Keratinocyte (primary cell): ENCODE data around the gene PTPN20. TPM values are rescaled to one million over a fixed set of nuclear protein-coding genes. Genes with fewer than 3 reads are reported as not detected.

ENCODE experiments used
- DNase-seq: peaks from one replicate; pipeline ENCODE4 v3.0.0-alpha.2; 2011; ENCODE audit warnings: low read depth, missing footprints, low spot score
- FAIRE-seq: peaks from 2 replicates; lab custom pipeline; 2011; peaks lifted over from hg19 to GRCh38; lab: Jason Lieb, UNC
- H2AFZ ChIP-seq: 2 replicates; pipeline ENCODE4 v1.6.0; 2012; ENCODE audit warnings: low read length, control low read depth, inconsistent platforms; ENCODE audit not compliant: control insufficient read depth
- H3K27ac ChIP-seq: 2 replicates; pipeline ENCODE4 v1.5.1; 2011; ENCODE audit warnings: low read length; ENCODE audit not compliant: control insufficient read depth, insufficient read depth
- H3K27me3 ChIP-seq: 3 replicates; pipeline ENCODE4 v1.6.0; 2011; ENCODE audit warnings: low read length; ENCODE audit not compliant: control insufficient read depth, insufficient read depth; ENCODE audit errors: extremely low read depth
- H3K36me3 ChIP-seq, 2 experiments: 2 replicates in 1 of 2; 3 replicates in 1 of 2; pipeline ENCODE4 v1.5.1; 2011; ENCODE audit warnings: low read length in 2 of 2, mild to moderate bottlenecking in 1 of 2; ENCODE audit not compliant: control insufficient read depth in 2 of 2, insufficient read depth in 2 of 2; ENCODE audit errors: extremely low read depth in 1 of 2
- H3K4me1 ChIP-seq: 3 replicates; pipeline ENCODE4 v1.5.1; 2011; ENCODE audit warnings: low read length; ENCODE audit not compliant: control insufficient read depth, insufficient read depth; ENCODE audit errors: extremely low read depth
- H3K4me2 ChIP-seq: 3 replicates; pipeline ENCODE4 v1.6.0; 2011; ENCODE audit warnings: low read depth, low read length; ENCODE audit not compliant: control insufficient read depth, insufficient read depth; ENCODE audit errors: extremely low read depth
- H3K4me3 ChIP-seq, 3 experiments: fragments of 200-600 bp in 1 of 3; sonication (generic) in 1 of 3; 2 replicates in 2 of 3; 3 replicates in 1 of 3; pipeline ENCODE4 v1.5.1; 2011 to 2016; ENCODE audit warnings: low read length in 3 of 3, mild to moderate bottlenecking in 3 of 3, control low read depth in 2 of 3, inconsistent platforms in 1 of 3, low read depth in 1 of 3, mixed read lengths in 1 of 3, mixed run types in 1 of 3, moderate library complexity in 1 of 3; ENCODE audit not compliant: control insufficient read depth in 2 of 3, insufficient read depth in 2 of 3; ENCODE audit errors: extremely low read depth in 1 of 3
- H3K79me2 ChIP-seq: 2 replicates; pipeline ENCODE4 v1.6.0; 2012; ENCODE audit warnings: low read length; ENCODE audit not compliant: control insufficient read depth, insufficient read depth
- H3K9ac ChIP-seq: 3 replicates; pipeline ENCODE4 v1.6.0; 2011; ENCODE audit warnings: low read length; ENCODE audit not compliant: control insufficient read depth, insufficient read depth; ENCODE audit errors: extremely low read depth
- H3K9me1 ChIP-seq: 3 replicates; pipeline ENCODE4 v1.6.0; 2011; ENCODE audit warnings: low read length; ENCODE audit not compliant: control insufficient read depth, insufficient read depth; ENCODE audit errors: extremely low read depth
- H3K9me3 ChIP-seq: 2 replicates; pipeline ENCODE4 v1.5.1; 2012; ENCODE audit warnings: low read depth, low read length; ENCODE audit not compliant: control insufficient read depth
- H4K20me1 ChIP-seq: 3 replicates; pipeline ENCODE4 v1.6.0; 2011; ENCODE audit warnings: low read length; ENCODE audit not compliant: control insufficient read depth, insufficient read depth; ENCODE audit errors: extremely low read depth
- CTCF ChIP-seq, 3 experiments: IDR thresholded peaks in 1 of 3; conservative IDR thresholded peaks in 1 of 3; optimal IDR thresholded peaks in 1 of 3; 2 replicates in 2 of 3; 3 replicates in 1 of 3; pipeline versions ENCODE3 to v1.5.1; 2011; ENCODE audit warnings: low read length in 3 of 3, mild to moderate bottlenecking in 3 of 3, moderate library complexity in 2 of 3, control low read depth in 1 of 3, inconsistent platforms in 1 of 3; ENCODE audit not compliant: insufficient read depth in 2 of 3; ENCODE audit errors: extremely low read depth in 1 of 3
- EZH2 ChIP-seq: IDR thresholded peaks from one replicate; pipeline ENCODE4 v1.6.1; 2012; ENCODE audit warnings: inconsistent platforms, mild to moderate bottlenecking, low read length, moderate library complexity
- dilution Hi-C: fragments of 300-500 bp; cut with MboI; formaldehyde crosslinking; loops from one replicate; pipeline ENCODE4 v1.7.0; 2020; ENCODE audit warnings: low sequenced_read_pairs; ENCODE audit not compliant: extremely low pct_ligation_motif_present
- polyA plus RNA-seq, 5 experiments: library from polyadenylated mRNA; depleted of rRNA in 3 of 5; stranded (reverse) in 3 of 5; stranded (forward) in 1 of 5; unstranded in 1 of 5; fragments of >200 nt; gene quantifications; 1 replicate in 1 of 5; 2 replicates in 3 of 5; 3 replicates in 1 of 5; pipeline versions ENCODE4 v1.2.1 to v1.2.3, GENCODE V29; 2011 to 2012; ENCODE audit warnings: missing spikeins in 2 of 5, low read depth in 1 of 5, low replicate concordance in 1 of 5

Gene PTPN20
- polyA plus RNA-seq, 1 donor (not counting 4 experiments of a cell fraction or from before 2014, with no cell fraction given), result 7.3 TPM

GRCh38 chr10:47047127-47047504, 135.9 kb downstream of the PTPN20 start:
- Histone ChIP-seq H3K79me2 (no peaks in the 10 kb centered on the region), H2AFZ (no peak overlapping the region), H3K27me3 (peaks cover 5% of the 10 kb centered on the region), H4K20me1 (peaks cover 2% of the 10 kb centered on the region), H3K9ac (no peak overlapping the region), H3K27ac (no peak overlapping the region), H3K4me3 (no peak overlapping the region), H3K4me1 (no peaks in the 10 kb centered on the region), H3K9me1 (no peaks in the 10 kb centered on the region), H3K9me3 (no peaks in the 10 kb centered on the region), H3K36me3 (no peaks in the 10 kb centered on the region), H3K4me2 (no peak overlapping the region)
- no peak for TF ChIP-seq EZH2
- TF ChIP-seq CTCF (optimal IDR thresholded peaks at IDR 0.05 in 1 of 3, IDR thresholded peaks at IDR 0.05 in 1 of 3, conservative IDR thresholded peaks at IDR 0.05 in 1 of 3; ENCODE audit: extremely low read depth in 1 of 3, insufficient read depth in 2 of 3, low read length in 3 of 3), result peak in 1 of 3 experiments; percentile 0
- dilution Hi-C loops, result no loop called here
- DNase-seq (no peak), FAIRE-seq (no peak)

GRCh38 chr10:47047577-47048525, 136.6 kb downstream of the PTPN20 start:
- DNase-seq (peak; percentile 15), FAIRE-seq (peak; percentile 43)
- dilution Hi-C loops, result no loop called here
- Histone ChIP-seq H3K9me3 (no peaks in the 10 kb centered on the region), H3K36me3 (no peaks in the 10 kb centered on the region), H3K27ac (no peak overlapping the region), H2AFZ (no peak overlapping the region), H4K20me1 (peaks cover 2% of the 10 kb centered on the region), H3K4me3 (no peak overlapping the region), H3K9me1 (no peaks in the 10 kb centered on the region), H3K79me2 (no peaks in the 10 kb centered on the region), H3K4me2 (no peak overlapping the region), H3K9ac (no peak overlapping the region), H3K4me1 (no peaks in the 10 kb centered on the region), H3K27me3 (peaks cover 5% of the 10 kb centered on the region)
- TF ChIP-seq EZH2 (no peak), CTCF (optimal IDR thresholded peaks at IDR 0.05 in 1 of 3, IDR thresholded peaks at IDR 0.05 in 1 of 3, conservative IDR thresholded peaks at IDR 0.05 in 1 of 3; ENCODE audit: extremely low read depth in 1 of 3, insufficient read depth in 2 of 3, low read length in 3 of 3) (peak; percentile 71 to 99 (median 97))
